Ecto neural progenitor cell (in vitro differentiated cells): ENCODE results near the gene STKLD1.
"Not testable (repeated sequence)": the region's sequence is repeated elsewhere in the genome, so short reads cannot be mapped to it uniquely, and the experiment has no call there.

ENCODE experiments used
- DNase-seq: peaks from one replicate; pipeline ENCODE4 v3.0.0-alpha.2; 2018; ENCODE audit warnings: low spot score

The STKLD1 gene

DNA sequence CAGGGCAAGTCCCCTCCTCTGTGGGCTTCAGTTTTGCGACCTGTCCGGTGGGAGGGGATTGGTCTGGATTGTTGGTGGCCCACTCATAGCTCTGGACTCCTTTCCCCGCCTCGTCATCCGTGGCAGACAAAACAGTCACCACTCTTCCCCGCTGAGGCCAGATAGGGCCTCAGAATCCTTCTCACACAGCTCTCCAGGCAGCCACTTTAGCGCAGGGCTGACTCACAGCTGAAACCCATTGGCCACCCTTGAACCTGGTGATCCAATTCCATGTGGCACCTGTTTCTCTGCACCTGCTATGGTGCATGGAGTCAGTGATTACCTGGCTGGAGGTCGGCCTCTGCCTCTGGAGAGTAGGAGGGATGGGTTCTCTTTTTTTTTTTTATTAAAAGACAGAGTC lies 67.8 kb downstream of the STKLD1 start:
- DNase-seq, result no peak

DNA sequence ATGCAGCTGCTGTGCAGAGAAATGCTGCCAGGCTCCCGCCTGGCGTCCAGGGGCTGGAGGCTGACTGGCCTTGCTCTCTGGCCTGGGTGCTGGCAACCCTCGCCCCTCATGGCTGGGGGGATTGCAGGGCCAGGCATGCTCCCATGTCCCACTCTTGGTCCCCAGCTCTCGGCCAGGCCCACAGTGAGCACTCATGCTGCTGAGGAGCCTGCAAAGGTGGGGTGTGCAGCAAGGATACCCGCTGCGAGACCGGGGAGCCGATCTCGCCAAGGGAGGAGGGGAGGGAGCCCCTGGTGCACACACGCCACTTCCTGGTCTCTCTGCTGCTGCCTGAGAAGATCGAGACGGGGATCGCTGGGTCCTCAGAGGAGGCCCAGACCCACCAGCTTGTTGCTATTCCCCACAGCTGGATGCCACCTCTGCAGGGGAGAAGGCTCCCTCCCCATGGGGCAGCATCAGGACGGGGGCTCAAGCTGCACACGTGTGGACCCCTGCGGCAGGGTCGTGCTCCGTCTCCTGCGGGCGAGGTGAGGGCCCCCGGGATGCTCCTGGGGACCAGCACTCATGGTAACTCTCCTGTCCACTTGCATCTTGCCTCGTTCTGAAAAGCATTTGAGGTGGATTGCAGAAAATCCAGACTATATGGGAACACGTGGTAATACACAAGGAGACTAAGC lies 69.3 kb downstream of the STKLD1 start:
- DNase-seq, result no peak

DNA sequence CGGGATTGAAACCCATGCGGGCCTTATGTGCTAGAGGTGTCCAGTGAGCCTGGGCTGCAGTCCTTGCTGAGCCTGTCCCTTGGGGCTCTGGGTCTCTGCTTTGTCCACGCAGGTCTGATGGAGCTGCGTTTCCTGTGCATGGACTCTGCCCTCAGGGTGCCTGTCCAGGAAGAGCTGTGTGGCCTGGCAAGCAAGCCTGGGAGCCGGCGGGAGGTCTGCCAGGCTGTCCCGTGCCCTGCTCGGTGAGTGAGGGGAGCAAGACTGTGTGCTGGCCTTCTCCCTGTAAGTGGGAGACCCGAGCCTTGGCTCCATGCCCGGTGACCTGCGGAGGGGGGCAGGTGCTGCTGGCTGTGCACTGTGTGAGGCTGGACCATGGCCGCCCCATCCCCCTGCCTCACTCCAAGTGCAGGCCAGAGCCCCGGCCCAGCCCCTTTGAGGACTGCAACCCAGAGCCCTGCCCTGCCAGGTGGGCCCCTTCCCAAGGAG lies 72.4 kb downstream of the STKLD1 start:
- no peak for DNase-seq

DNA sequence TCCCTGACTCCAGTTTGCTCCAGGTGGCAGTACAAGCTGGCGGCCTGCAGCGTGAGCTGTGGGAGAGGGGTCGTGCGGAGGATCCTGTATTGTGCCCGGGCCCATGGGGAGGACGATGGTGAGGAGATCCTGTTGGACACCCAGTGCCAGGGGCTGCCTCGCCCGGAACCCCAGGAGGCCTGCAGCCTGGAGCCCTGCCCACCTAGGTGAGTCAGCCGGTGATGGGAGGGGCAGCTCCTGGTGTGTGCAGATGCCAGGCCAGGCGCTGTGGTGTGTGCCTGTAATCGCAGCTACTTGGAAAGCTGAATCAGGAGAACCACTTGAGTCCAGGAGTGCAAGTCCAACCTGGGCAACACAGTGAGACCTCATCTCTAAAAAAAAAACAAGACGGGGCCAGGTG lies 73.6 kb downstream of the STKLD1 start:
- no peak for DNase-seq

DNA sequence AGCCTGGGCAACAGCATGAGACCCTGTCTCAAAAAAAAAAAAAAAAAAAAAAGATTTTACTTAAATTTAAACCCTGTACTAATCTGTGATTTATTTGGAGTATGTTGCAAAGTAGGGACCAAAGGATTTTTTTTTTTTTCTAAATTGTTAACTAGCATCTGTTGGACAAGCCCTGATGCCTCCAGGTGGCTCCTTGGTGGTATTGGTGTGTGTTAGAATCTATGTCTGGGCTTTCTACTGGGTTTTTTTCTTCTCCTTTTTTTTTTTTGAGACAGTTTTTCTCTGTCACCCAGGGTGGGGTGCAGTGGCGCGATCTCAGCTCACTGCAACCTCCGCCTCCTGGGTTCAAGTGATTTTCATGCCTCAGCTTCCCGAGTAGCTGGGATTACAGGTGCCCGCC lies 75.7 kb downstream of the STKLD1 start:
- not testable (repeated sequence) for DNase-seq

- DNase-seq, result no peak
These were observed 76.4 kb downstream of the STKLD1 start for GRCh38 chr9:133452562-133452961.

DNA sequence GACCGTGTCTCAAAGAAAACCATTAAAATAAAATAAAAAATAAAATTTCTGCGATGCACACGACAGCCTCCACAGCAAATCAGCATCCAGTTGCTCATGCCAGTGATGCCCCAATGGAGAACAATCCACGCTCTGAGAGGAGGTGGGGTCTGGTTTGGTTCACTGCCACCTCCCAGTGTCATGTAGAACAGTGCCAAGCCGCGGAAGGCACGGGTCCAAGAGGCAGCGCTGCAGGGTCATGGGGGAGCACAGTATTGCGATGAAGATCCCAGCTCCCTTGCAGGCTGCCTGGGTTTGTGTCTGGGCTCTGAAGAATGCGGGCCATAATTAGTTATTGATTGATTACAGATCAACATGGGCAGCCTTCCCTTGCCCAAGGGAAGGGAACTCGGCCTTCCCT lies 77.5 kb downstream of the STKLD1 start:
- no peak for DNase-seq

- DNase-seq, result no peak
These were observed 78.2 kb downstream of the STKLD1 start for GRCh38 chr9:133454325-133454724.

DNA sequence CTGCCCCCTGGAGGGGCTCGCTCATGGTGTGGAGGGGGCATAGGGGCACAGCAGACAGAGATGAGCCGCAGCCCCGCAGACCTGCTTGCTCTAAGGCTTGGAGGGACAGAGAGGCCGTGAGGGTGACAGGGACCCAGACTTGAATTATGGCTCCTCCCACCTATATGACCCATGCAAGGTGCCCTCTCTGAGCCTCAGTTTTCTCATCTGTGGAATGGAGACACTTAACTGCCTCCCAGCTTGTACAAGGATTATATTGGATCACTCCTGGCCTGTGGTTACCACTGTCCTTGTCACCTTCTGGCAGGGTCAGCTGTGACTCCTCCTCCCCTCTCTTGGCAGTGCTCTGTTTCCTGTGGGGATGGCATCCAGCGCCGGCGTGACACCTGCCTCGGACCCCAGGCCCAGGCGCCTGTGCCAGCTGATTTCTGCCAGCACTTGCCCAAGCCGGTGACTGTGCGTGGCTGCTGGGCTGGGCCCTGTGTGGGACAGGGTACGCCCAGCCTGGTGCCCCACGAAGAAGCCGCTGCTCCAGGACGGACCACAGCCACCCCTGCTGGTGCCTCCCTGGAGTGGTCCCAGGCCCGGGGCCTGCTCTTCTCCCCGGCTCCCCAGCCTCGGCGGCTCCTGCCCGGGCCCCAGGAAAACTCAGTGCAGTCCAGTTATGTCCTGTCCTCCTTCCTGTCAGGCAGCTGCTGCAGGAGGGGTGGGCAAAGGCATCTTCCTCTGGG lies 78.9 kb downstream of the STKLD1 start:
- DNase-seq, result no peak
